NT2/D1 (cell line): ENCODE data around the gene SDC1.

Source experiments
- SUZ12 ChIP-seq: IDR thresholded peaks from 2 replicates; pipeline ENCODE4 v1.6.1; 2011; ENCODE audit not compliant: insufficient read length, insufficient read depth; ENCODE audit errors: extremely low read depth
- YY1 ChIP-seq: IDR thresholded peaks from 2 replicates; pipeline ENCODE4 v1.6.1; 2011; ENCODE audit not compliant: insufficient read length, insufficient read depth
- ZNF274 ChIP-seq: IDR thresholded peaks from 2 replicates; pipeline ENCODE4 v1.6.1; 2011; ENCODE audit warnings: mild to moderate bottlenecking, low read depth, low read length

- TF ChIP-seq ZNF274 (no peak), YY1 (no peak), SUZ12 (no peak)
Measured at GRCh38 chr2:20182241-20182931, 42.5 kb downstream of the SDC1 start.
